K562 (cell line): Measurements from ENCODE around the gene RABL6. TPM values are rescaled to one million over a fixed set of nuclear protein-coding genes. Genes with fewer than 3 reads are reported as not detected.
A peak's percentile ranks its signal among the peaks of the same experiment; 100 is the strongest.

Source experiments
- ARNT ChIP-seq, 2 experiments: fragments of 450-650 bp; IDR thresholded peaks; 2 replicates each; pipeline ENCODE4 v1.6.1; 2016; ENCODE audit warnings: mild to moderate bottlenecking in 1 of 2
- BACH1 ChIP-seq: fragments of 200-800 bp; sonication (Bioruptor generic); IDR thresholded peaks from 2 replicates; pipeline ENCODE4 v1.6.1; 2016; ENCODE audit warnings: missing genetic modification characterization, missing compliant biosample characterization
- CHAMP1 ChIP-seq: fragments of 450-650 bp; IDR thresholded peaks from 2 replicates; pipeline ENCODE4 v1.6.1; 2016; ENCODE audit warnings: mild to moderate bottlenecking
- CREB1 ChIP-seq, 2 experiments: sonication (generic) in 1 of 2; formaldehyde crosslinking in 1 of 2; IDR thresholded peaks; 2 replicates each; pipeline versions ENCODE4 v1.6.1 to v1.8.0; 2012 to 2022; ENCODE audit warnings: inconsistent platforms in 1 of 2, mild to moderate bottlenecking in 1 of 2, missing genetic modification reagents in 1 of 2, moderate library complexity in 1 of 2
- CREM ChIP-seq: IDR thresholded peaks from 2 replicates; pipeline ENCODE4 v1.6.1; 2014; ENCODE audit warnings: antibody characterized with exemption, low read depth
- CTBP1 ChIP-seq: fragments of 450-650 bp; IDR thresholded peaks from 2 replicates; pipeline ENCODE4 v1.6.1; 2016; ENCODE audit warnings: borderline replicate concordance
- FIP1L1 ChIP-seq: fragments of 200-400 bp; formaldehyde crosslinking; IDR thresholded peaks from 2 replicates; pipeline ENCODE4 v1.6.1; 2018; ENCODE audit warnings: mild to moderate bottlenecking, low read depth, low read length; ENCODE audit not compliant: poor library complexity, severe bottlenecking
- FOXA3 ChIP-seq, 2 experiments: fragments of 450-650 bp in 1 of 2; sonication (generic) in 1 of 2; formaldehyde crosslinking; IDR thresholded peaks in 1 of 2; conservative IDR thresholded peaks in 1 of 2; 2 replicates each; pipeline versions ENCODE4 v1.4.0 to v1.8.0; 2020 to 2022; ENCODE audit warnings: mild to moderate bottlenecking in 2 of 2, missing genetic modification reagents in 1 of 2
- HMGN3 ChIP-seq: IDR thresholded peaks from 2 replicates; pipeline ENCODE4 v1.6.1; 2011; ENCODE audit warnings: borderline replicate concordance, low read depth, mild to moderate bottlenecking, mixed read lengths, low read length; ENCODE audit not compliant: insufficient read length; ENCODE audit errors: extremely low read depth
- KDM1A ChIP-seq, 2 experiments: fragments of 450-650 bp; IDR thresholded peaks; 2 replicates each; pipeline ENCODE4 v1.6.1; 2016; ENCODE audit warnings: mild to moderate bottlenecking in 2 of 2
- KLF1 ChIP-seq: fragments of 450-650 bp; IDR thresholded peaks from 2 replicates; pipeline ENCODE4 v1.6.1; 2016; ENCODE audit warnings: missing genetic modification characterization, missing compliant biosample characterization
- MAFK ChIP-seq: IDR thresholded peaks from 2 replicates; pipeline ENCODE4 v1.6.1; 2011; ENCODE audit warnings: low read length, improper control_type of control experiment
- MYBL2 ChIP-seq, 2 experiments: fragments of 450-650 bp in 1 of 2; sonication (generic) in 1 of 2; formaldehyde crosslinking in 1 of 2; IDR thresholded peaks; 2 replicates each; pipeline versions ENCODE4 v1.6.1 to v1.8.1; 2017 to 2022; ENCODE audit warnings: borderline replicate concordance in 1 of 2, inconsistent platforms in 1 of 2, low read depth in 1 of 2, mild to moderate bottlenecking in 1 of 2, missing genetic modification reagents in 1 of 2, moderate library complexity in 1 of 2
- MYNN ChIP-seq, 2 experiments: sonication (generic); formaldehyde crosslinking in 1 of 2; IDR thresholded peaks; 2 replicates each; pipeline versions ENCODE4 v1.5.0 to v1.6.1; 2016 to 2020; ENCODE audit warnings: antibody characterized with exemption in 1 of 2, missing genetic modification reagents in 1 of 2
- NFE2L1 ChIP-seq: fragments of 450-650 bp; IDR thresholded peaks from 2 replicates; pipeline ENCODE4 v1.6.1; 2016; ENCODE audit warnings: missing genetic modification characterization, low read depth, mild to moderate bottlenecking, missing compliant biosample characterization, moderate library complexity, borderline replicate concordance
- PHF8 ChIP-seq: fragments of 200-600 bp; sonication (generic); IDR thresholded peaks from 2 replicates; pipeline ENCODE4 v1.6.1; 2012; ENCODE audit warnings: mixed run types, mild to moderate bottlenecking, inconsistent platforms, low read length, moderate library complexity, borderline replicate concordance
- POLR2A ChIP-seq: fragments of 450-650 bp; conservative IDR thresholded peaks from 2 replicates; pipeline ENCODE4 v1.6.1; 2016
- PTTG1 ChIP-seq: fragments of 450-650 bp; IDR thresholded peaks from 2 replicates; pipeline ENCODE4 v1.6.1; 2016; ENCODE audit warnings: low read depth, mild to moderate bottlenecking, missing genetic modification characterization, missing compliant biosample characterization
- SREBF2 ChIP-seq: sonication (generic); formaldehyde crosslinking; IDR thresholded peaks from 2 replicates; pipeline ENCODE4 v1.4.0; 2020; ENCODE audit warnings: mild to moderate bottlenecking, missing genetic modification reagents
- TFAP4 ChIP-seq: sonication (generic); formaldehyde crosslinking; IDR thresholded peaks from 2 replicates; pipeline ENCODE4 v1.8.0; 2022; ENCODE audit warnings: missing genetic modification reagents, mild to moderate bottlenecking, moderate library complexity, borderline replicate concordance
- ZFP36 ChIP-seq: fragments of 150-350 bp; IDR thresholded peaks from 2 replicates; pipeline ENCODE4 v1.6.1; 2018; ENCODE audit warnings: low read length, low read depth; ENCODE audit not compliant: partially characterized antibody
- ZFX ChIP-seq: sonication (generic); formaldehyde crosslinking; IDR thresholded peaks from 2 replicates; pipeline ENCODE4 v1.8.0; 2022; ENCODE audit warnings: mild to moderate bottlenecking, missing genetic modification reagents, moderate library complexity
- ZNF232 ChIP-seq: sonication (generic); formaldehyde crosslinking; IDR thresholded peaks from 2 replicates; pipeline ENCODE4 v1.8.0; 2022; ENCODE audit warnings: mild to moderate bottlenecking, missing genetic modification reagents
- ZNF324 ChIP-seq: fragments of 250-450 bp; sonication (Bioruptor Pico); IDR thresholded peaks from 2 replicates; pipeline ENCODE4 v1.4.0; 2020; ENCODE audit warnings: mild to moderate bottlenecking
- ZNF766 ChIP-seq: fragments of 200-800 bp; sonication (Bioruptor generic); conservative IDR thresholded peaks from 2 replicates; pipeline ENCODE4 v1.6.1; 2016; ENCODE audit warnings: missing genetic modification characterization, missing compliant biosample characterization
- ZNF830 ChIP-seq: fragments of 250-450 bp; sonication (Bioruptor Pico); IDR thresholded peaks from 2 replicates; pipeline ENCODE4 v1.5.0; 2021; ENCODE audit warnings: mild to moderate bottlenecking
- polyA plus RNA-seq, 8 experiments: library from polyadenylated mRNA; depleted of rRNA in 4 of 8; stranded (reverse) in 5 of 8; unstranded in 3 of 8; fragments of >200 nt; fragmentation: Nextera tagmentation in 2 of 8; fragmentation: Illumina TruSeq in 1 of 8; extraction: Ambion mirVana in 2 of 8; extraction: Trizol in 1 of 8; gene quantifications; 2 replicates each; pipeline versions ENCODE4 v1.2.1 to v1.2.3, GENCODE V29; 2011 to 2014; ENCODE audit warnings: inconsistent platforms in 1 of 8, missing spikeins in 1 of 8
- total RNA-seq, 7 experiments: library from RNA; depleted of rRNA in 6 of 7; stranded (reverse); fragments of >200 nt in 6 of 7; fragmentation: Illumina TruSeq in 2 of 7; extraction: Trizol in 2 of 7; gene quantifications; 2 replicates each; pipeline versions ENCODE4 v1.2.1 to v1.2.3, GENCODE V29; 2011 to 2021; ENCODE audit warnings: low replicate concordance in 1 of 7

Gene RABL6
- total and polyA plus RNA-seq, 9 of the 15 experiments (the other 6 are each of a cell fraction or from before 2014, with no cell fraction given), result 5.6 to 181 (median 84.5) TPM

DNA sequence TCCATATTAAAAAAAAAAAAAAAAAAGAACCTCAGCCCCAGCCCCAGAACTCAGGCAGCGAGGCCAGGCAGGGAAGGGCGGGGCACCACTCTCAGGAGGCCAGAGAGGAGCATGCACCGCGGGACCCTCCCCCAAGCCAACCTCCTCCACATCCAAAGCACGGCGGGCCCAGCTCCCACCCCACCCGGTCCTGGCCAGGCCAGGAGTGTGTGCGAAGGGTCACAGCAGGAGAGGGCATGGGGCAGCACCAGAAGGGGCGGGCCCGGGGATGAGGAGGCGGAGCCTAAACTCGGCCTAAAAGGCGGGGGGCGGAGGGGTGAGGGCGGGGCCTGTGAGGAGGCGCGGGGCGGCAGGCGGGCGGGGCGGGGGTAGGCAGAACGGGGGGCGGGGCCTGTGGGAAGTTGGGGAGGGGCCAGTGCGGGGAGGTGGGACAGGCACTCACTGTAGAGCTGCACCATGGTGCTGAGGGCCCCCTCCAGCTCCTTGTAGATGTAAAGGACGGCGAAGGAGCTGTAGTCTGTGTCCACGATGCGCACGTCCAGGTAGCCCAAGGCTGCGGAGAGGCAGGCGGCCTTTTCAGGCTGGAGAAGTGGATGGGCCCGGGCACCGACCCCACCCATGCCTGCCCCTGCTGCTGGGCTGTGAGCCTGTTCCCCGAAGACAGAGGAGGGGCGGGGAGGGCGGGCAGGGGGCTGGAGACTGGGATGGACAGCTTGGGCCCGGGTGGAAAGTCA, 44.7 kb upstream of the RABL6 start (continued):
- 0 out of 2 replicates have a peak, but pooled peaks have one; percentile 42 for TF ChIP-seq TFAP4 (CRISPR knock-in tag)
- no peak for TF ChIP-seq ZNF324 (CRISPR knock-in tag)
- no peak for TF ChIP-seq SREBF2 (CRISPR knock-in tag)
- TF ChIP-seq KDM1A (IDR thresholded peaks at IDR 0.05), result no peak
- no peak for TF ChIP-seq PTTG1 (tag)
- peak; percentile 57; the same call in 1 of the 2 replicates for TF ChIP-seq POLR2A
- TF ChIP-seq CREB1 (IDR thresholded peaks at IDR 0.05), result no peak; the same call in 1 of the 2 replicates
- TF ChIP-seq CREB1 (CRISPR knock-in tag; IDR thresholded peaks at IDR 0.05), result 0 out of 2 replicates have a peak, but pooled peaks have one; percentile 18
- no peak for TF ChIP-seq BACH1 (tag)
- TF ChIP-seq ZNF830 (CRISPR knock-in tag), result no peak
- TF ChIP-seq ZFP36, result no peak
- no peak for TF ChIP-seq CHAMP1
- TF ChIP-seq PHF8, result peak; percentile 51; the same call in 1 of the 2 replicates
- no peak for TF ChIP-seq FOXA3 (CRISPR knock-in tag; conservative IDR thresholded peaks at IDR 0.05 in 1 of 2, IDR thresholded peaks at IDR 0.05 in 1 of 2)
- no peak for TF ChIP-seq ARNT (IDR thresholded peaks at IDR 0.05)
- TF ChIP-seq MYNN (IDR thresholded peaks at IDR 0.05), result no peak
- TF ChIP-seq MYNN (CRISPR knock-in tag; IDR thresholded peaks at IDR 0.05), result no peak
- TF ChIP-seq KLF1 (tag), result no peak
- TF ChIP-seq HMGN3, result peak; percentile 36
- TF ChIP-seq ZNF232 (CRISPR knock-in tag), result no peak
- peak; percentile 41 for TF ChIP-seq FIP1L1
- no peak for TF ChIP-seq ZNF766
- no peak for TF ChIP-seq NFE2L1
- TF ChIP-seq ZFX (CRISPR knock-in tag), result peak; percentile 41; the same call in 1 of the 2 replicates
- no peak for TF ChIP-seq MAFK
- peak; percentile 18; the same call in 1 of the 2 replicates for TF ChIP-seq CREM
- no peak for TF ChIP-seq CTBP1
- no peak for TF ChIP-seq MYBL2 (IDR thresholded peaks at IDR 0.05; ENCODE audit: low read depth)
- no peak for TF ChIP-seq MYBL2 (CRISPR knock-in tag; IDR thresholded peaks at IDR 0.05; ENCODE audit: borderline replicate concordance)
